Thyroid gland (tissue), 4 donors: ENCODE measurements around the gene SMG6. TPM values are rescaled to one million over a fixed set of nuclear protein-coding genes. Genes with fewer than 3 reads are reported as not detected.

Experiments used
- DNase-seq, 2 donors: peaks; one replicate each; pipeline ENCODE4 v3.0.0-alpha.2; 2019
- H3K27ac ChIP-seq, 3 donors: fragments of 200-600 bp; sonication (generic); 1 replicate in 2 of 3; 2 replicates in 1 of 3; pipeline ENCODE4 v1.5.1; 2016 to 2019; ENCODE audit warnings: mild to moderate bottlenecking in 1 of 3, moderate library complexity in 1 of 3
- H3K27me3 ChIP-seq: fragments of 200-600 bp; sonication (generic); one replicate; pipeline ENCODE4 v1.5.1; 2019
- H3K36me3 ChIP-seq, 2 donors: fragments of 200-600 bp; sonication (generic); one replicate each; pipeline ENCODE4 v1.5.1; 2016 to 2019
- H3K4me1 ChIP-seq, 2 donors: fragments of 200-600 bp; sonication (generic); one replicate each; pipeline ENCODE4 v1.5.1; 2017 to 2019
- H3K4me3 ChIP-seq, 3 donors: fragments of 200-600 bp; sonication (generic); replicated peaks in 1 of 3; 1 replicate in 2 of 3; 2 replicates in 1 of 3; pipeline ENCODE4 v1.5.1; 2016; ENCODE audit warnings: mild to moderate bottlenecking in 1 of 3
- H3K9me3 ChIP-seq: fragments of 200-600 bp; sonication (generic); one replicate; pipeline ENCODE4 v1.5.1; 2017
- POLR2A ChIP-seq, 2 donors: fragments of 450-650 bp; IDR thresholded peaks; one replicate each; pipeline ENCODE4 v1.6.1; 2017; ENCODE audit warnings: antibody characterized with exemption in 2 of 2, mild to moderate bottlenecking in 2 of 2, moderate library complexity in 1 of 2
- WGBS, 2 donors: methylation state at CpG; one replicate each; pipeline ENCODE4 v1.1.5; 2017; 5-methylcytosine and 5-hydroxymethylcytosine counted together
- intact Hi-C: fragments of 100-400 bp; cut with DNase I; formaldehyde crosslinking; loops from one replicate; pipeline ENCODE4 v1.15.1; 2023
- total RNA-seq, 4 donors: library from RNA; depleted of rRNA; stranded (reverse); fragments of >200 nt; gene quantifications; one replicate each; pipeline ENCODE4 v1.2.3, GENCODE V29; 2016
- TF ChIP-seq, protein P1 (sequence below), 6 experiments: fragments of 200-600 bp in 3 of 6; fragments of 450-650 bp in 3 of 6; sonication (generic) in 3 of 6; IDR thresholded peaks; one replicate each; pipeline ENCODE4 v1.5.1; 2016 to 2019; ENCODE audit warnings: antibody characterized with exemption in 6 of 6, mild to moderate bottlenecking in 2 of 6, inconsistent platforms in 1 of 6, moderate library complexity in 1 of 6

SMG6 gene
- total RNA-seq, 4 donors from 2014 or later = 26.0 to 35.9 (median 32.9) TPM

GRCh38 chr17:2191785-2192184 lies 111.8 kb downstream of the SMG6 start:
- Histone ChIP-seq H3K36me3 (peaks cover 0 to 6% of the 10 kb centered on the region in 2 donors), H3K9me3 (no peaks in the 10 kb centered on the region), H3K4me3 (no peak overlapping the region), H3K4me1 (peaks cover 27 to 60% of the 10 kb centered on the region in 2 donors), H3K27ac (peak overlapping the region in 2 of 3 donors; percentile 6 to 11), H3K27me3 (no peaks in the 10 kb centered on the region)
- intact Hi-C loops = no loop called here
- 76 to 86% methylated on average over 9 of the region's 9 CpGs for WGBS, 2 donors
- TF ChIP-seq, protein P1, sequence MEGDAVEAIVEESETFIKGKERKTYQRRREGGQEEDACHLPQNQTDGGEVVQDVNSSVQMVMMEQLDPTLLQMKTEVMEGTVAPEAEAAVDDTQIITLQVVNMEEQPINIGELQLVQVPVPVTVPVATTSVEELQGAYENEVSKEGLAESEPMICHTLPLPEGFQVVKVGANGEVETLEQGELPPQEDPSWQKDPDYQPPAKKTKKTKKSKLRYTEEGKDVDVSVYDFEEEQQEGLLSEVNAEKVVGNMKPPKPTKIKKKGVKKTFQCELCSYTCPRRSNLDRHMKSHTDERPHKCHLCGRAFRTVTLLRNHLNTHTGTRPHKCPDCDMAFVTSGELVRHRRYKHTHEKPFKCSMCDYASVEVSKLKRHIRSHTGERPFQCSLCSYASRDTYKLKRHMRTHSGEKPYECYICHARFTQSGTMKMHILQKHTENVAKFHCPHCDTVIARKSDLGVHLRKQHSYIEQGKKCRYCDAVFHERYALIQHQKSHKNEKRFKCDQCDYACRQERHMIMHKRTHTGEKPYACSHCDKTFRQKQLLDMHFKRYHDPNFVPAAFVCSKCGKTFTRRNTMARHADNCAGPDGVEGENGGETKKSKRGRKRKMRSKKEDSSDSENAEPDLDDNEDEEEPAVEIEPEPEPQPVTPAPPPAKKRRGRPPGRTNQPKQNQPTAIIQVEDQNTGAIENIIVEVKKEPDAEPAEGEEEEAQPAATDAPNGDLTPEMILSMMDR (IDR thresholded peaks at IDR 0.05) = no peak
- TF ChIP-seq POLR2A (IDR thresholded peaks at IDR 0.05) = no peak
- DNase-seq = no peak

- intact Hi-C loops = no loop called here
- WGBS, 2 donors = 85 to 96% methylated on average over 6 of the region's 6 CpGs
- Histone ChIP-seq H3K9me3 (no peaks in the 10 kb centered on the region), H3K4me3 (no peak overlapping the region), H3K27me3 (no peaks in the 10 kb centered on the region), H3K36me3 (peaks cover 2 to 7% of the 10 kb centered on the region in 2 donors), H3K4me1 (peaks cover 27 to 59% of the 10 kb centered on the region in 2 donors), H3K27ac (peak overlapping the region in 1 of 3 donors; percentile 11)
- TF ChIP-seq, protein P1 (IDR thresholded peaks at IDR 0.05) = no peak
- no peak for TF ChIP-seq POLR2A (IDR thresholded peaks at IDR 0.05)
- no peak for DNase-seq
These were observed 112.4 kb downstream of the SMG6 start for GRCh38 chr17:2191227-2191626.

- peaks cover 18 to 49% of the 10 kb centered on the region in 2 donors for H3K4me1 ChIP-seq
- no peak for TF ChIP-seq POLR2A (IDR thresholded peaks at IDR 0.05)
- TF ChIP-seq, protein P1 (IDR thresholded peaks at IDR 0.05) = no peak
- 66 to 68% methylated on average over 4 of the region's 4 CpGs for WGBS, 2 donors
- no peaks in the 10 kb centered on the region for H3K27me3 ChIP-seq
- no peak overlapping the region for H3K4me3 ChIP-seq
- H3K27ac ChIP-seq = peak overlapping the region; percentile 12 to 36 (median 16)
- intact Hi-C loops = no loop called here
- H3K9me3 ChIP-seq = no peaks in the 10 kb centered on the region
- DNase-seq = no peak
- H3K36me3 ChIP-seq = peaks cover 3 to 12% of the 10 kb centered on the region in 2 donors
These were observed 113.6 kb downstream of the SMG6 start for GRCh38 chr17:2190014-2190413.

DNA sequence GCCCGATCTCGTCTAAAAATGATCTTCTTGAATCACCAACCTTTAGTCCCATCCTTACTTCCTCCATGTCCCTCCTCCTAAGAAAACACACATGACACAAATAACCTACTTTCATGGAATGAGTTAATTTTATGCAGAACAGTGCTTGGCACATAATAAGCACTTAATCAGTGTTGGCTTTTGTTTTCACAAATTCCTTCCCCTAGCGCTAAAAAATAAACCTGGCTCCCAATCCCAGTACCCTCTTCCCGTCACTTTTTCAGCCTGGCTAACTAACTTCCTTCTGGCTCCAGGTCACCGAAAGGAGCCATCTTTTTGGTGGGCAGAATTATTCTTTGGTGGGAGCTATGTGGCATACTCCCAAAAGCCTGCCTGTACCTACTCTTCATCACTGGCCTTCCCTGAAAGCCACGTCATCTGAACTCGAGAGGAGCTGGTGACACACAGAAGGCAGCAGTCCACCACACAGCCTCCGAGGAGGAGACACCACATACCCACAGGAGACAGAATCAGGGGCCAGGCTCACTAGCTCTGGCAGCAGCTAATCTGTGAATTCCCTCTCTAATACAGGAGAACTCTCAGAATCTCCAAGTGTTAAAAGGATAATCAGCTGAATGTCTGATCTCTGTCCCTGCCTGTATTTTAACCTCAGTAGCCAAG lies 114.5 kb downstream of the SMG6 start:
- Histone ChIP-seq H3K4me3 (no peak overlapping the region), H3K27ac (peak overlapping the region; percentile 12 to 36 (median 16)), H3K27me3 (no peaks in the 10 kb centered on the region), H3K4me1 (peaks cover 18 to 41% of the 10 kb centered on the region in 2 donors), H3K36me3 (peaks cover 3 to 12% of the 10 kb centered on the region in 2 donors), H3K9me3 (no peaks in the 10 kb centered on the region)
- intact Hi-C loops = no loop called here
- WGBS, 2 donors = 82 to 86% methylated on average over 8 of the region's 8 CpGs
- TF ChIP-seq, protein P1 (IDR thresholded peaks at IDR 0.05) = no peak
- no peak for TF ChIP-seq POLR2A (IDR thresholded peaks at IDR 0.05)
- no peak for DNase-seq

- 82 to 91% methylated on average over 5 of the region's 5 CpGs for WGBS, 2 donors
- peaks cover 17 to 44% of the 10 kb centered on the region in 2 donors for H3K4me1 ChIP-seq
- intact Hi-C loops = no loop called here
These were observed 115.8 kb downstream of the SMG6 start for GRCh38 chr17:2187758-2188157.

More at GRCh38 chr17:2187758-2188157, 115.8 kb downstream of the SMG6 start:
- Histone ChIP-seq H3K36me3 (peaks cover 3 to 12% of the 10 kb centered on the region in 2 donors), H3K27ac (no peak overlapping the region), H3K9me3 (no peaks in the 10 kb centered on the region), H3K4me3 (no peak overlapping the region), H3K27me3 (no peaks in the 10 kb centered on the region)
- DNase-seq = no peak
- TF ChIP-seq POLR2A (IDR thresholded peaks at IDR 0.05) = no peak
- TF ChIP-seq, protein P1 (IDR thresholded peaks at IDR 0.05) = no peak
